ENCODE data around the gene SFRP2.

SFRP2 gene

DNA sequence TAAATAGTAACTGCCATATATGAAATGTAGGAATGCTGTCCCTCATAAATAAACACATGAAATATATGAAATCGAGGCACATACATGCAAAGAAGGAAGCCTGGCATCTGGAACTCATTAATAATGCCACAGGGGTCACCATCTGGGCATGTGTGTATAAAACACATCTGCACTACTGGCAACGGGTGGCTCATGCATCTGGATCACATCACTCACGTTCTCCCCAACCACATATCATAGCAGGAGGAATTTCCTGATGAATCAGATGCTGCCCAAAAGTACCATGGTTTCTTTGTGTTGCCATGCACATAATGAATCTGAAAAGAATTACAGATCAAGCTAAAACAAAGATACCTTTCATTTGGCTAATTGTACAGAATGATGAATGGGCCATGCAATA lies 57.6 kb downstream of the SFRP2 start:
- no peak overlapping the region for H2AFZ ChIP-seq (ENCODE audit: low read depth, low read length, severe bottlenecking)
- no peak overlapping the region for H3K27ac ChIP-seq (ENCODE audit: low read depth, low read length)
- no peaks in the 10 kb centered on the region for H3K36me3 ChIP-seq (ENCODE audit: low read length)
- no peaks in the 10 kb centered on the region for H4K20me1 ChIP-seq (ENCODE audit: low read depth, low read length)
- no peak overlapping the region for H3K9ac ChIP-seq (ENCODE audit: low read length)
- no peaks in the 10 kb centered on the region for H3K27me3 ChIP-seq (ENCODE audit: low read length)
- H3K79me2 ChIP-seq (ENCODE audit: insufficient read depth, low read length) = no peaks in the 10 kb centered on the region
- no peak overlapping the region for H3K4me2 ChIP-seq (ENCODE audit: low read depth, low read length, poor library complexity, severe bottlenecking)
- no peak overlapping the region for H3K4me3 ChIP-seq (ENCODE audit: insufficient read depth, low read length, poor library complexity, severe bottlenecking)
- H3K9me2 ChIP-seq (replicated peaks; ENCODE audit: insufficient read depth, low read length) = no peaks in the 10 kb centered on the region
- no peaks in the 10 kb centered on the region for H3F3A ChIP-seq (ENCODE audit: insufficient read depth)
- H3K9me3 ChIP-seq (ENCODE audit: insufficient read depth, low read length) = no peaks in the 10 kb centered on the region
- TF ChIP-seq CTCF (IDR thresholded peaks at IDR 0.05; ENCODE audit: insufficient read depth, low read length, poor library complexity, severe bottlenecking) = no peak
- TF ChIP-seq EZH2phosphoT487 (conservative IDR thresholded peaks at IDR 0.05; ENCODE audit: low read length) = no peak
